ENCODE results near the gene CYB5R2.

DNA sequence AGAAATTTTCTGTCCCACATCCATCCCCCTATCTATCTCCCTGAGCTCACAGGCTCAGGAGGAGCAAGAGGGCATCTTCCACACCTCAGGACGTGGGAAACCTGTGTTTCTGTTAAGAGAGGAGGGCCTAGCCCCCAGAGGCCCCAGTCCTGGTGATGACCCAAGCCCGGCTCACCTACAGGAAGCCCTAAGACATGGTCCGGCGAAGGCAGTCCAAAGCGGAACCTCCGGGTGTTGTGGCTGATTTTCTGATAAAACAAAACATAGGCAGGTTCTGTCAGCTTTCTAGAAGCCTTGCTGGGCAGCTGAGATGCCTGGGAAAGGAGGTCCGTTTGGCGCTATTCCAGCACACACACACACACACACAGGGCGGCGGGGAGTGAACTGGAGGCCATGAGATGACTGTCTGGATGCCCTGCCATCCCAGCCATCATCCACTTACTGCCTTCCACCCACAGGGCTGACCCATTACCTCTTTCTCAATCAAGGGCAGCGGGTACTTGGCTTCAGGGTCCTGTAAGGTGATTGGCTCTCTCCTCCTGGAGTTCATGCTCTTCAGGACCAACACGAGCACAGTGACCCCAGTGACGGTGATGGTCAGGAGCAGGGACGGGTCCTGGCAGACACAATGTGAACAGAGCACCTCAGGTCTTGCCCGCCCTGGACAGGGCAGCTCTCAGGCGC lies 882 bp downstream of the CYB5R2 start:
- TF ChIP-seq, protein P1, sequence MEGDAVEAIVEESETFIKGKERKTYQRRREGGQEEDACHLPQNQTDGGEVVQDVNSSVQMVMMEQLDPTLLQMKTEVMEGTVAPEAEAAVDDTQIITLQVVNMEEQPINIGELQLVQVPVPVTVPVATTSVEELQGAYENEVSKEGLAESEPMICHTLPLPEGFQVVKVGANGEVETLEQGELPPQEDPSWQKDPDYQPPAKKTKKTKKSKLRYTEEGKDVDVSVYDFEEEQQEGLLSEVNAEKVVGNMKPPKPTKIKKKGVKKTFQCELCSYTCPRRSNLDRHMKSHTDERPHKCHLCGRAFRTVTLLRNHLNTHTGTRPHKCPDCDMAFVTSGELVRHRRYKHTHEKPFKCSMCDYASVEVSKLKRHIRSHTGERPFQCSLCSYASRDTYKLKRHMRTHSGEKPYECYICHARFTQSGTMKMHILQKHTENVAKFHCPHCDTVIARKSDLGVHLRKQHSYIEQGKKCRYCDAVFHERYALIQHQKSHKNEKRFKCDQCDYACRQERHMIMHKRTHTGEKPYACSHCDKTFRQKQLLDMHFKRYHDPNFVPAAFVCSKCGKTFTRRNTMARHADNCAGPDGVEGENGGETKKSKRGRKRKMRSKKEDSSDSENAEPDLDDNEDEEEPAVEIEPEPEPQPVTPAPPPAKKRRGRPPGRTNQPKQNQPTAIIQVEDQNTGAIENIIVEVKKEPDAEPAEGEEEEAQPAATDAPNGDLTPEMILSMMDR (optimal IDR thresholded peaks at IDR 0.05 in 1 of 3, IDR thresholded peaks at IDR 0.05 in 1 of 3, conservative IDR thresholded peaks at IDR 0.05 in 1 of 3; ENCODE audit: extremely low read depth in 1 of 3, insufficient read depth in 2 of 3, low read length in 3 of 3), result no peak
- no peak for TF ChIP-seq EZH2 (IDR thresholded peaks at IDR 0.05; ENCODE audit: low read length)
